ENCODE measurements around the gene FCRL6.

FCRL6 gene

DNA sequence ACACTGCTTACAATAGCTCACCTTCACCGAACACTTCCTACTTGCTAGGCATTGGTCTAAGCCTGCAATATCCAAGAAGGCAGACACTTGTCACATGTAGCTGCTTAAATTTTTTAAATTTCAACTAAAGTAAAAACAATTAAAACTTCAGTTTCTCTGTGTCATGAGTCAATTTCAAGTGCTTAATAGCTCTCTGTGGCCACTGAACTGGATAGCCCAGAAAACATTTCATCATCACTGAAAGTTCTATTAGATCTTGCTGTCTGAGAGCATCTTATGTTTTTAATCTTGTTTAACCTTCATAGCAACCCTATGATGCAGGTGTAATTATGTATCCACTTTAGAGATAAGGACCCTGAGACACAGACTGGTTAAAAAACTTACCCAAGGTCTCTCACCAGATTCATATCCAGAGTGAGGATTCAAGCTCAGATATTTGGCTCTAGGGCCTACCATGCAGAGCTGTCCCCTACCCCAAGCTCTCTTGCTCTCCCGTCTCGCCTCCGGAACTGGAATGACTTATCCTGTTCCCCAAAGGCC, 2.6 kb upstream of the FCRL6 start:
- no peak for DNase-seq (ENCODE audit: low read depth in 2 of 2)

DNA sequence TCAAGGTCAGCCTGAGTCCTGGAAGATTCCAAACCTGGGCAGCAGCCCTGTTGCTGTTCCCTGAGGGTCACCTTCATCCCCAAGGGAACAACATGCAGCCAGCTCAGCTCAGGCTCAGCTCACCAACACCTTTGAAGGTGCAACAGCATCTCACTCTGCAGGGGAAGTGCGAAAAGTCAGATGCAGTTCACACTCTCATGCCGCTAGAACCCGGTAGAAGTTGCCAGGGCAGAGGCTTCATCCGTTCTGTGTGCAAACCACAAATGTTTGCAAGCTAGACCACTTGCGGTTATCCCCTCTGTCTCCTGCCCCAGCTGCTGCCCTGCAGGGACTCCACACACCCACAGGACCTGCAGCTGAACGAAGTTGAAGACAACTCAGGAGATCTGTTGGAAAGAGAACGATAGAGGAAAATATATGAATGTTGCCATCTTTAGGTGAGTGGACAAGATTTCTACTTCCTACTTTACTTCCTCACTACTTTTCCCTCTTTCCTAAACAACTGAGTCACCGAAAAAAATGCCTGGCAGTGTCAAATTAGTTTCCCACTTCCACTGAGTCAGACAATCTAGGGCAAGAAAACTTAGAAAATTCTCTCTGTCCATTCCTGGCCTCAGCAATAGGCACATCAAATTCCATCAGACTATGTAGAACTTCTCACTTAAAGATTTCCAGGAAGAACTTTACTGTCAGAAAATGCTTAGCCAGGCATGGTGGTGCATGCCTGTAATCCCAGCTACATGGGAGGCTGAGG, 1.8 kb upstream of the FCRL6 start:
- peak; percentile 22 to 32 for DNase-seq (ENCODE audit: low read depth in 2 of 2)

GRCh38 chr1:159803956-159804689, 2.0 kb downstream of the FCRL6 start:
- DNase-seq (ENCODE audit: low read depth in 2 of 2): no peak

DNA sequence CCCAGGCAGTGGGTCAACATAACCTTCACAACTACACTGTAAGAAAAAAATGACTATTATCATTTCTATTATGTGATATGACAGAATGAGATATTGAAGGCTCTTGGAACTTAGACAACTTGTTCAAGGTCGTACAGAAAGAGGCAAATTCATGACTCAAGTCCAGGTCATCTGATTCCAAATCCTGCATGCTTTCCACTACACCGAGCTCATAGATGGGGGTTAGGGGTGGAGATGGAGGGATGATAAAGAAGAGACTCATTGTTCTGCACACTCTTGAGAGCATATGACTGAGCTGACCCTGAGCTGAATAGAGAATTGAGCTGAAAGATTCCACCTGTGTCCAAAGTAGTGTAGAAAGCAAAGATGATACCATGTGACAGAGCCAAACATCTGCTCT, 2.8 kb downstream of the FCRL6 start:
- no peak for DNase-seq (ENCODE audit: low read depth in 2 of 2)

DNA sequence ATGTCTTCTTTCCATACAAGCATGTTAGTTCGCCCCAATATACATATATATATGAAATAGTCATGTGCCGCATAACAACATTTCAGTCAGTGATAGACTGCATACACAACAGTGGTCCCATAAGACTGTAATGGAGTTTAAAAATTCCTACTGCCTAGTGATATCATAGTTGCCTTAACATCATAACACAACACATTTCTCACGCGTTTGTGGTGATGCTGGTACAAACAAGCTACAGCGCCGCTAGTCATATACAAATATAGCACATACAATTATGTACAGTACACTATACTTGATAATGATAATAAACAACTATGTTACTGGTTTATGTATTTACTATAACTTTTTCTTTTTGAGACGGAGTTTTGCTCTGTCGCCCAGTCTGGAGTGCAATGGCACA, 13.8 kb downstream of the FCRL6 start:
- DNase-seq (ENCODE audit: low read depth in 2 of 2): no peak

GRCh38 chr1:159817276-159818041, 15.3 kb downstream of the FCRL6 start:
- no peak for DNase-seq (ENCODE audit: low read depth in 2 of 2)

GRCh38 chr1:159821171-159821867, 19.2 kb downstream of the FCRL6 start:
- DNase-seq (ENCODE audit: low read depth in 2 of 2): no peak

DNA sequence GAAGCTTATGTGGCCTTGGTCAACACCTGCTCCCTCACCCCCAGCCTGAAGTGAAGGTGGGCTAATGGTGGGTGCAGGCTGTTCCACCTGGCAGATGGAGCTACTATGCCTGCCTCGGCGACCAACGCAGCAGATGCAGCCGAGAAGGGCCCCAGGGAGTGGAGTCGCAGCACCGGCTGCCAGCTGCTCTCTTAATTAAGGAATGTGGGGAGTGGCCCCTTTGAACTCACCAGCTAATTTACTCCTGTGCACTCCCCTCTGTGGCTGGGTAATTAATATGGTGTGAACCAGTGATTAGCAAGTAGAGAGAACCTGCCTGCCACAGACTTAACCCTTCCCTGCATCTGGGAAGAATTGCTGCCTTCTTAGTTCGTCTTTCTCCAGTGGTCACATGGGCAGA, 21.2 kb downstream of the FCRL6 start:
- no peak for DNase-seq (ENCODE audit: low read depth in 2 of 2)

DNA sequence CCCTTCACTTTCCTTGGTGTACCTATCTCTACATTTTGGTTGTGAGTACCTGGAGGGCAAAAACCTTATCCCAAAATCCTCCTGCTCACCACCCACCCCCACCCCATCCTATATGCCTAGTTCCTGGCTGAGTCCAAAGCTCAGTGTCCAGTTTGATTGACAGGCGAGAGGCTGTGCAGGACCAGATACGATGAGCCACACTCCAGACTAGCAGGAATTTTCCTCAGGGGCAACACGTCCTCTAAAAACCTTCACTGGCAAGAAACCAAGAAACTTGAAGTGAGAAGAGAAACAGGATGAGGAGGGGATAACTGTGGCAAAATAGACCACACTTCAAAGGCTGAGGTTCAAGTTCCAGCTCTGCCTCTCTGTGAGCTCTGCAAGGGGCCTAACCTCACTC, 23.4 kb downstream of the FCRL6 start:
- no peak for DNase-seq (ENCODE audit: low read depth in 2 of 2)

DNA sequence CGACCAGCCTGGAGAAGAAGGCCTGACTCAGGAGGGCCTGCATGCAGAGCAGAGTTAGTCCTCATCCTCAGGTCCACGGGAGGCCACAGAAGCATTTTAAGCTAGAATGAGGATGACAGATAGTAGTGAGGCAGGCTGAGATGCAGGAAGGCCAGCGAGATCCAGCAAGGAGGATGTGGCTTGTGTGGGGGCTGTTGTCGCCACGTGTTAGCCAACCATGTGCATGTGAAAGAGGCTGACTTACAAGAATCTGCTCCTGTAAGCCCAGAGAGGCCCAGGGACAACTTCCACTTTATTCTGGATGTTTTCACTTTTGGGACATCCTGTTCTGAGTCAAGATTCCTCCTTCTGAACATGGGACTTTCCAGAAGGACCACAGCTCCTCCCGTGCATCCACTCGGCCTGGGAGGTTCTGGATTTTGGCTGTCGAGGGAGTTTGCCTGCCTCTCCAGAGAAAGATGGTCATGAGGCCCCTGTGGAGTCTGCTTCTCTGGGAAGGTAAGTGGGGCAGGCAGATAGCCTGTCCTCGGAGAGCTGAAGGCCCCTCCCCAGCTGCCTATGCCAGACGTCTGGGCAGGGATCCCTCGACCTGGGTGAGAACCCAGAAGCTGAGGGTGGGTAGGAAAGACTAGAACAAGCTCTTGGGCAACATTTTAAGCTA, 24.4 kb downstream of the FCRL6 start, which contains the start of gene SLAMF8:
SLAMF8 (plus strand) TSS at position 433 of the 661 bp plus-strand sequence; CDS start at position 459, 26 bp downstream.
- DNase-seq (ENCODE audit: low read depth in 2 of 2): peak; percentile 45 to 48

DNA sequence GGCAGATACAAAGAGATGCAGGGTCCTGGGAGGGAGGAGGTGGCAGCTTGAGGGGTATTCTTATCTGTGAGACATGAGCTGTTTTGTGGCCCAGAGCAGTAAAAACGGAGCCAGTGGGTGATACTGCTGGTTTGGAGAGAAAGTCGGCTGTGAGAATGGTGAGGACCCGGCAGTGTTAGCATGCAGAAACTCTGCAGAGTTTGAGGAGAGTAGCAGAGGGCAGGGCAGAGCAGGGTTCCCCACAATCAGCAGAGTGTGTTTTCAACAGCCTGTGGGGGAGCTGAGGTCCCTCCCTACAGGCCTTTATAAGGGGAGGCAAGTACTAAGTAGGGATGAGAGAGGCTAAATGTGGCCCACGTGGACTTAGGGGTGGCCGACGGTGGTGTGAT, 24.9 kb downstream of the FCRL6 start:
- DNase-seq (ENCODE audit: low read depth in 2 of 2): no peak

GRCh38 chr1:159827549-159827948, 25.4 kb downstream of the FCRL6 start:
- DNase-seq (ENCODE audit: low read depth in 2 of 2): no peak

DNA sequence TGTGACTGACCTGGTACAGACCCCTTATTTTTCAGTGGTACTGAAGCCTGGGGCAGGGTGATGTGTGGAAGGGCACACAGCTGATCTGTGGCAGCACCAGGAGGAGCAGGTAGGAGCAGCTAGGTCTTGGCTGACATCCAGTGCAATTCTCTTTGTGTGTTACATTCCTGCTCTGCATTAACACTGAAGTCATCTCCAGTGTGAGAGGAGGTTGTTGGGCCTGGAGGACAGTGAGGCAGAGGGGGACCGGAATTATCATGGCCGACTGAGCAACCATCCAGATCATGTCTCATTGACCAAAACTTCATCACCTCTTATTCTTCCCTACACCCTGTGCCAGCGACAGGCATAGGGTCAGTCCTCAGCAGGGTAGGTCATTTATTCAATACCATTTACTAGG, 26.0 kb downstream of the FCRL6 start:
- DNase-seq (ENCODE audit: low read depth in 2 of 2): no peak

- no peak for DNase-seq (ENCODE audit: low read depth in 2 of 2)
These were observed 26.6 kb downstream of the FCRL6 start for GRCh38 chr1:159828581-159829272.

GRCh38 chr1:159829273-159829634, 27.1 kb downstream of the FCRL6 start:
- no peak for DNase-seq (ENCODE audit: low read depth in 2 of 2)

- no peak for DNase-seq (ENCODE audit: low read depth in 2 of 2)
These were observed 27.8 kb downstream of the FCRL6 start for GRCh38 chr1:159829822-159830465.

- no peak for DNase-seq (ENCODE audit: low read depth in 2 of 2)
These were observed 28.6 kb downstream of the FCRL6 start for GRCh38 chr1:159830722-159831121.

DNA sequence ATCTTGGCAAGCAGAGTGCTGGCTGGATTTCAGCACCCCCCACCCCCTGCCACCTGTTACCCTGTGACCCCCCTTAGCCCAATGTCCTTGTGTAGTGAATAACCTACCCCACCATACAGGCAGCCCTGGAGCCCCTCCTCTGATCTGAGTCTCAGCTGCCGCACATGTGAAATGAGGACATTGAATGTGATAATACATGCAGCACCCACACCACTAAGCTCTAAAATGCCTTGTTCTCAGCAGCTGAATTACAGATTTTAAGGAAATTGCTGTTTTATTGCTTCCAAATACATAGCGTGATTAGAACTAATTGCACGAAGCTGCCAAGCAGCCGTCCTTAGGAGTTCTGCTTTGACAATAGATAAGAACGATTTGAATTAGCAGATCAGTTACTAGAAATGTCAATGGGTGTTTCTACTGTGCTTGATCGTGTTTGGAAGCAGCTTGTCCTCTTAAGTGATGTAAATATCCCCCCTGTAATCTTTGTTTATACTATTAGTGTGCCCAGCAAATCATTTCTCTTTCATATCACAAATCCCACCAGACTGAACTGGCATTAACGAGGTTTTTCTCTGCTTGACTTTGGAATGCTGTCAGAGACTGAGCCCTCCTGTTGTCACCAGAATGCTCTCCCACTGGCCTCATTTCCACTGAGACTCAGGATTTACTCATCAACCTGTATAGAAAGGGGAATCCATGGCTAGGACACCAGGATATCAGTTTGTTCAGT, 29.4 kb downstream of the FCRL6 start:
- DNase-seq (ENCODE audit: low read depth in 2 of 2): no peak

DNA sequence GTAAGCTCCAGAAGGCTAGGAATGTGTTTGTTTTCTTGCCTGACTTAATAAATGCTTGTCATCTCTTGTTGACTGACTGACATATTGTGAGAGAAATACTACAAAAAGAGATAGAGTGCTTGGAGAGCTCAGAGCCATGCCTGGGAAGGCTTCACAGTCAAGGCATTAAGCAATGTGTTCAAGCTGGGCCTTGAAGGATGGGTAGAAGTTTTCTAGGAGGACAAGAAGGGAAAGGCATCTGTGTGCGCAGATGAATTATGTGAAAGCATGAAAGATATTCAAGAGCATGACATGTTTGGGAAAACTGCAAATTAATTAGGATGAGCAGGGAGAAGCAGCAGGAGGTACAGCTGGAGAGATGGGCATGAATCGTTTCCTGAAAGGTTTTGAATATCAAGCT, 30.1 kb downstream of the FCRL6 start:
- DNase-seq (ENCODE audit: low read depth in 2 of 2): no peak
